Erythroblast (primary cell): Measurements from ENCODE around the gene ZNF593OS.

Source experiments
- GATA1 ChIP-seq: IDR thresholded peaks from 2 replicates; pipeline ENCODE4 v1.6.1; 2011; ENCODE audit warnings: low read depth, mild to moderate bottlenecking, control low read depth, low read length, moderate library complexity
- POLR2A ChIP-seq: IDR thresholded peaks from 2 replicates; pipeline ENCODE4 v1.6.1; 2011; ENCODE audit warnings: mild to moderate bottlenecking, low read length

DNA sequence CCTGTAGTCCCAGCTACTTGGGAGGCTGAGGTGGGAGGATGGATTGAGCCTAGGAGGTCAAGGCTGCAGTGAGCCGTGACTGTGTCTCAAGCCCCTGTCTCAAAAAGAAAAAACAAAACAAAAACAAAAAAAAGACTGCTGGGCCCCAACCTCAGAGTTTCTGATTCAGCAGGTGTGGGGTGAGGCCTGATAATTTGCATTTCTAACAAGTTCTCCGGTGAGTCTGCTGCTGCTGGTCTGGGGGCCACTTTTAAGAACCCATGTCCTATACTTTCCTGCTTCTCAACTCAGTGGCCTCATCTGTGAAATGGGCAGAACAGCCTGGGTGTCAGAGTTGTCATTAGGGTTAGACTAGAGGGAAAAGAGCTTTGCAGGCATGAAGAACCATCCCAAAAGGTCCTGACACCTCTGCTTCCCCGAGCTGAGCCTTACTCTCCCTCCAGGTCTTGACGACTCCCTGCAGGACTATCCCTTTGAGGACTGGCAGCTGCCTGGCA lies 8.4 kb upstream of the ZNF593OS start:
- TF ChIP-seq POLR2A (no peak), GATA1 (no peak)
